ENCODE measurements around the gene CHKB.

CHKB gene

GRCh38 chr22:50582493-50583293 lies at the start of gene CHKB:
Gene CHKB (minus strand): TSS chr22:50582849. CDS start chr22:50582781, 68 bp downstream.
- peaks cover 11% of the 10 kb centered on the region for H3K4me1 ChIP-seq (ENCODE audit: control insufficient read depth, insufficient read depth, low read length)
- peak within 1 kb of the TSS; percentile 88 for H3K9ac ChIP-seq (ENCODE audit: low read length)
- peak within 1 kb of the TSS; percentile 97 for H3K27ac ChIP-seq (ENCODE audit: low read depth, low read length)
- H3K36me3 ChIP-seq (ENCODE audit: control insufficient read depth, insufficient read depth, low read length), result no peaks in the 10 kb centered on the region
- H3K27me3 ChIP-seq (ENCODE audit: control insufficient read depth, insufficient read depth, low read length), result no peaks in the 10 kb centered on the region
- peak within 1 kb of the TSS; percentile 88 for H3K4me3 ChIP-seq (ENCODE audit: low read length)

- H3K9ac ChIP-seq (ENCODE audit: low read length), result no peak overlapping the region
- H3K27me3 ChIP-seq (ENCODE audit: control insufficient read depth, insufficient read depth, low read length), result no peaks in the 10 kb centered on the region
- H3K36me3 ChIP-seq (ENCODE audit: control insufficient read depth, insufficient read depth, low read length), result no peaks in the 10 kb centered on the region
- H3K27ac ChIP-seq (ENCODE audit: low read depth, low read length), result no peak overlapping the region
- H3K4me3 ChIP-seq (ENCODE audit: low read length), result no peak overlapping the region
- peaks cover 7% of the 10 kb centered on the region for H3K4me1 ChIP-seq (ENCODE audit: control insufficient read depth, insufficient read depth, low read length)
These were observed 47.7 kb upstream of the CHKB start for GRCh38 chr22:50630376-50630775.

GRCh38 chr22:50628543-50629134 lies 46.0 kb upstream of the CHKB start:
- Histone ChIP-seq H3K36me3 (ENCODE audit: control insufficient read depth, insufficient read depth, low read length) (no peaks in the 10 kb centered on the region), H3K9ac (ENCODE audit: low read length) (peak overlapping the region; percentile 74), H3K4me3 (ENCODE audit: low read length) (peak overlapping the region; percentile 90), H3K27ac (ENCODE audit: low read depth, low read length) (peak overlapping the region; percentile 28), H3K4me1 (ENCODE audit: control insufficient read depth, insufficient read depth, low read length) (peaks cover 7% of the 10 kb centered on the region), H3K27me3 (ENCODE audit: control insufficient read depth, insufficient read depth, low read length) (no peaks in the 10 kb centered on the region)

- Histone ChIP-seq H3K27me3 (ENCODE audit: control insufficient read depth, insufficient read depth, low read length) (no peaks in the 10 kb centered on the region), H3K4me3 (ENCODE audit: low read length) (peak within 1 kb of the TSS; percentile 90), H3K9ac (ENCODE audit: low read length) (peak within 1 kb of the TSS; percentile 74), H3K4me1 (ENCODE audit: control insufficient read depth, insufficient read depth, low read length) (peaks cover 7% of the 10 kb centered on the region), H3K36me3 (ENCODE audit: control insufficient read depth, insufficient read depth, low read length) (no peaks in the 10 kb centered on the region), H3K27ac (ENCODE audit: low read depth, low read length) (peak within 1 kb of the TSS; percentile 74)
These were observed 45.2 kb upstream of the CHKB start, which contains the start of gene ARSA for GRCh38 chr22:50627642-50628542. Gene ARSA (minus strand): TSS chr22:50628152. CDS start chr22:50627779, 373 bp downstream.

- Histone ChIP-seq H3K9ac (ENCODE audit: low read length) (peak overlapping the region; percentile 32), H3K27me3 (ENCODE audit: control insufficient read depth, insufficient read depth, low read length) (no peaks in the 10 kb centered on the region), H3K4me1 (ENCODE audit: control insufficient read depth, insufficient read depth, low read length) (peaks cover 7% of the 10 kb centered on the region), H3K27ac (ENCODE audit: low read depth, low read length) (peak overlapping the region; percentile 74), H3K36me3 (ENCODE audit: control insufficient read depth, insufficient read depth, low read length) (no peaks in the 10 kb centered on the region), H3K4me3 (ENCODE audit: low read length) (peak overlapping the region; percentile 88)
These were observed 44.4 kb upstream of the CHKB start for GRCh38 chr22:50626850-50627641.

- Histone ChIP-seq H3K36me3 (ENCODE audit: control insufficient read depth, insufficient read depth, low read length) (no peaks in the 10 kb centered on the region), H3K4me3 (ENCODE audit: low read length) (no peak overlapping the region), H3K4me1 (ENCODE audit: control insufficient read depth, insufficient read depth, low read length) (peaks cover 7% of the 10 kb centered on the region), H3K9ac (ENCODE audit: low read length) (no peak overlapping the region), H3K27ac (ENCODE audit: low read depth, low read length) (no peak overlapping the region), H3K27me3 (ENCODE audit: control insufficient read depth, insufficient read depth, low read length) (no peaks in the 10 kb centered on the region)
These were observed 43.7 kb upstream of the CHKB start for GRCh38 chr22:50626314-50626849.

GRCh38 chr22:50625568-50626313 lies 43.1 kb upstream of the CHKB start:
- Histone ChIP-seq H3K27me3 (ENCODE audit: control insufficient read depth, insufficient read depth, low read length) (no peaks in the 10 kb centered on the region), H3K4me1 (ENCODE audit: control insufficient read depth, insufficient read depth, low read length) (peaks cover 7% of the 10 kb centered on the region), H3K27ac (ENCODE audit: low read depth, low read length) (no peak overlapping the region), H3K36me3 (ENCODE audit: control insufficient read depth, insufficient read depth, low read length) (no peaks in the 10 kb centered on the region), H3K9ac (ENCODE audit: low read length) (no peak overlapping the region), H3K4me3 (ENCODE audit: low read length) (no peak overlapping the region)

GRCh38 chr22:50625131-50625567 lies 42.5 kb upstream of the CHKB start:
- H3K36me3 ChIP-seq (ENCODE audit: control insufficient read depth, insufficient read depth, low read length), result no peaks in the 10 kb centered on the region

GRCh38 chr22:50624347-50625130 lies 41.9 kb upstream of the CHKB start:
- H3K27ac ChIP-seq (ENCODE audit: low read depth, low read length), result no peak overlapping the region
- H3K4me3 ChIP-seq (ENCODE audit: low read length), result no peak overlapping the region
- peaks cover 7% of the 10 kb centered on the region for H3K4me1 ChIP-seq (ENCODE audit: control insufficient read depth, insufficient read depth, low read length)
- H3K27me3 ChIP-seq (ENCODE audit: control insufficient read depth, insufficient read depth, low read length), result no peaks in the 10 kb centered on the region
- no peaks in the 10 kb centered on the region for H3K36me3 ChIP-seq (ENCODE audit: control insufficient read depth, insufficient read depth, low read length)
- H3K9ac ChIP-seq (ENCODE audit: low read length), result no peak overlapping the region

More at GRCh38 chr22:50625131-50625567, 42.5 kb upstream of the CHKB start:
- no peak overlapping the region for H3K4me3 ChIP-seq (ENCODE audit: low read length)
- H3K9ac ChIP-seq (ENCODE audit: low read length), result no peak overlapping the region
- peaks cover 7% of the 10 kb centered on the region for H3K4me1 ChIP-seq (ENCODE audit: control insufficient read depth, insufficient read depth, low read length)
- no peaks in the 10 kb centered on the region for H3K27me3 ChIP-seq (ENCODE audit: control insufficient read depth, insufficient read depth, low read length)
- H3K27ac ChIP-seq (ENCODE audit: low read depth, low read length), result no peak overlapping the region

GRCh38 chr22:50622723-50623327 lies 40.2 kb upstream of the CHKB start:
- no peaks in the 10 kb centered on the region for H3K4me1 ChIP-seq (ENCODE audit: control insufficient read depth, insufficient read depth, low read length)
- H3K9ac ChIP-seq (ENCODE audit: low read length), result peak overlapping the region; percentile 26
- H3K4me3 ChIP-seq (ENCODE audit: low read length), result peak overlapping the region; percentile 31
- no peak overlapping the region for H3K27ac ChIP-seq (ENCODE audit: low read depth, low read length)
- no peaks in the 10 kb centered on the region for H3K36me3 ChIP-seq (ENCODE audit: control insufficient read depth, insufficient read depth, low read length)
- no peaks in the 10 kb centered on the region for H3K27me3 ChIP-seq (ENCODE audit: control insufficient read depth, insufficient read depth, low read length)
